Globus pallidus (tissue), 1 donor: ENCODE measurements around the gene PRELID2.
A peak's percentile ranks its signal among the peaks of the same experiment; 100 is the strongest.

ENCODE experiments used
- DNase-seq: peaks from one replicate; pipeline ENCODE4 v3.0.0-alpha.2; 2015; ENCODE audit warnings: low spot score

Gene PRELID2

DNA sequence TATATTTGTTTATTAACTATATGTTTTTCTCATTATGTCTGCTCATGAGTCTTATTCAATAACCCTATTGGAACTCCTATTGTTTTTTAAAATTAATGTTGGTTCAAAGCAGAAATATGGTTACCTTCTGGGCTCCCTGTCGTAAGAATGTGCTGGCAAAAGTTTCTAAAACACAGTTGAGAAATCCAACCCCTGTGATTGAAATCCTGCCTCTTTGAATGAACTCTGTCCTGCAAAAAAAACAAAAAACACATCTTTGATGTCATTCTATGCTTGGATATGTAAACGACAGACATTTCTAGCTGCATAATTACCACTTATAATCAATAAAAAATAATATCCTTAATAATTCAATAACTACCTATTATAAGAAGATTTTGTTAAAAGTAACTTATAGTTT is 38.8 kb downstream of the PRELID2 start:
- no peak for DNase-seq

DNA sequence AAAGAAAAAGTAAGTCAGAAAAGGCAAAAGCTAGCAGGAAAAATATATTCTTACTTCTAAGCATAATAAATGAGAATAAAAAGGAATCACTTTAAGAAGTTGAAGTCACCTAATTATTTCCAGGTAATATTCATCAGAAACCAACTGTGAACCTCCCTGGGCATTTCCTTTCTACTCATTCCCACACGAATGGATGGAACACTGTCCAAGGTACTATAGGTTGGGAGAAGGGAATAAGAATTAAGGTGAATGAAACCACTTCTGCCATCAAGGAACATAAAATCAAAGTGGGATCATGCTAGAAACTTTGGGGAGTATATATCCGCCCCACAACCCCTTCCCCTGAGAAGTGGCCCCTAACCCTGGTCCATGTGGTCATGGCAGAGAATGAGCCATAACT is 41.6 kb downstream of the PRELID2 start:
- no peak for DNase-seq

DNA sequence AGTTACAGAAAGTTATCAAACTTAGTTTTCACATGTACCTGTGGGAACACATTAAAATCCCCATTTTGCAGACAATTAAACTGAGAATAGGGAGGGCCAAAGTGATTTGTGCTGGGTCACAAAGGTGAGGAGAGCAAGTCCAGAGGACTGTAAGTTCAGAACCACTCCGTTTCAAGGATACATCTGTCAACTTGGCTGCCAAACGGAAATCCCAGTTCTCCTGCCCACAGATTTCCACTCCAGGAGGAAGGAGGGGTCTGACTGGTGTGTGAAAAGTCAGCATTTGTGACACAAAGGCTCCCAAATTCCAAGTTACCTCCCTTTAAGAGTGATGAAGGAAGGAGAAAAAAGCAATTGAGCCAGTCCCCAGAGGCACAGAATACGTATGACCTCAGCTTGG is 42.3 kb downstream of the PRELID2 start:
- DNase-seq = no peak

DNA sequence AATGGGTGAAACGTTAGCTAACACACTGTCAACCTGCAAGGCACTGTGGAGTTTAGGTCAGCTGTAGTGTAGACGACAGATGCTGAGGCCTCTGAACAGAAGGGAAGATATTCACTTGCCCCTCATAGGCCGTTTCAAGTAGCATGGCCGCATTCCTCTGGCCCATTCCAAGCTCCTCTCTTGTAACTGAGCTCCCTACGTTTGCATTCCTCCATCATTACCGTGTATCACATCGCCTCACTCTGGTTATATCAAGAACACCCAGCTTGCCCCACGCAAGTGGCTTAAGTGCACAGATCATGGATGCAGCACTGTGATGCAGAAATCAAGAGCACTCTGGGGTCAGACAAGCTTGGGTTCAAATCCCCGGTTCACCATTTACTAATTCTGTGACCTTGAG is 43.3 kb downstream of the PRELID2 start:
- DNase-seq = no peak

DNA sequence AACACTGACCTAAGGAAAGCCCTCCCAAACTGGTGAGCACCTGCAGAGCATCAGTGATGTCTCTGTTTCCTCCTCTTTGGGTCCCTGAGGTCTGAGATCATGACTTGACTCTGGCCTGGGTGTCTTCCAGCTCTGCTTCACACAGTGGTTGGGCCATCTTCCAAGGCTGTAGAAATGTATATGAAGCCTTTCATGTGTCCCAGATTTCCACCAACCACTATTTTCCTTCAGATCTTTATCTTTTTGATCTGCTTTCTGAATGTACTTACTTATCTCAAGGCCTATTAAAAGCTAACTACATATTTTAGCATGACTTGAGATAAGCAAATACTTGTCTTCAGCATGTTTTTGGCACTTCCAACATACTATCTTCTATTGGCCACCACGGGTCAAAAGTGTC is 47.1 kb downstream of the PRELID2 start:
- no peak for DNase-seq

DNA sequence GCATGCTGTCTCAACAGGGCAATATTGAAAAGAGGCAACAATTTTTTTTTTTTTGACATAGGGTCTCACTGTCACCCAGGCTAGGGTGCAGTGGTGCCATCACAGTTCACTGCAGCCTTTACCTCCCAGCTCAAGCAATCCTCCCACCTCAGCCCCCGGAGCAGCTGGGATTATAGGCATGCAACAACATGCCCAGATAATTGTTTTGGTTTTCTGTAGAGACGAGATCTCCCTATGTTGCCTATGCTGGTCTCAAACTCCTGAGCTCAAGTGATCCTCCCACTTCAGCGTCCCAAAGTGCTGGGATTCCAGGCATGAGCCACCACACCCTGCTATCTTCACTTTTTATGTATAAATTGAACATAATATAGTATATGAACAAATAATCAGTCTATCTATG is 47.6 kb downstream of the PRELID2 start:
- no peak for DNase-seq

DNA sequence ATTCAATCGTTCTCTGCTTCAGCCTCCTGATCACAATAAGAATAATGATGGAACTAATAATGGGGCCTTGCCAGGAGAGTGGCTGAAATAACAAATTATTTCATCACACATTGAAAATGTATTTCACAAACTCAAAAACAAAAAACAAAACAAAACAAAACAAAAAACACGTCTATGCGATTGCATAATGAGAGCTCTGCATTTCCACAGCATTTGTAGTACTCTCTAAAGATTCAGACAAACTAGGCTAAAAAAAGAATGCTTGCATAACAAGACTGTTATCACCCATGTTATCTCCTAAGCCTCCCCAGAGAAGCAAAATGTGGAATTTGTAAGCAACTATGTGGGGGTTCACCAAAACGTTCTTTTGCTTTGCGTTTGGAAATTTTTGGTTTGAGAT is 48.1 kb downstream of the PRELID2 start:
- no peak for DNase-seq

DNA sequence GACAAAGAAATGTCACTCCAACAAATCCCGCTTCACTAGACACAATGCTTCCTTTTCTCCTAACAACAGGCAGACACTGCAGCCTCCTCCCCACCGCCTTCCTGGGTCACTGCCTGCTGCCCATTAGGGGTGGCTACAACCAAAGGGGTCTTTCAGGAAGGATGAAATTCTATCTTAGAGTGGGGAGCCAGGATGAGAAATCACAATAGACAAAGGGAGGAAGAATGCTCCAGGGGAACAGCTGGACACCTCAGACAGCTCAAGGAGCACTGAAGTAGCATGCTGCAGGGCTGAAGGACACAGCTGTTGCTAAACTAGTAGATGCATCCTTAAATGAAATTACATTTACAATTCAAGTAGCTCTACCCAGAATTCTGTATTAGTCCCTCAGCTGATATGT is 54.2 kb downstream of the PRELID2 start:
- no peak for DNase-seq

DNA sequence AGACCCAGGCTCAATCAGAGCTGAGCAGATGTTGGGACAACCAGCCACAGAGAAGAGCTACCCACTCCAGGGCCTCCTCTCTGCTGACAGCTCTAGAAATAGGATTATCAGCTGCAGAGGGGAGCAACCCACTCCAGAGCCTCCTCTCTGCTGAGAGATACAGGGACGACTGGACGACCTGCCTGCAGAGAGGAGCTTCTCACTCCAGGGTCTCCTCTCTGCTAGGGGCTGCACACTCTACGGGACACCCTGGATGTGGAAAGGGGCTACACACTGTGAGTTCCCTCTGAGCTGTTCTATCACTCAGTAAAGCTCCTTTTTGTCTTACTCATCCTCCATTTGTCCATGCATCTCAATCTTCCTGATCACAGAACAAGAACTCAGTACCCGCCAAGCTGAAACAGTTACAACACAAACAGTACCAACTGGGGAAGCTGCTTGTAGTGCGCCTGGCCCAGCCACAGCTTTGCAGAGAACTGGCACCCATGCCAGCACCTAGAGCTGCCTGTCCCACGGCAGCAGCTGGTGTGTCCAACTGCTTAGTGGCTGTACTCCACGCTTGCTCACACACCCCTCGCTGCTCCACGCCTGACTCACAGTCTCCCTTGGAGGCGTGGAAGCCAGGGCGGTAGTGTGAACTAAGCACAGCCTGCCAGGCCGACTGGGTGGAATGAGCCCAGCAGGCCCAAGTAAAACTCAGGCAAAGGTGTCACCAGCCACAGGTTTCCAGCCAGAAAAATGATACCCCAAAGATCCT is 56.8 kb downstream of the PRELID2 start:
- no peak for DNase-seq

DNA sequence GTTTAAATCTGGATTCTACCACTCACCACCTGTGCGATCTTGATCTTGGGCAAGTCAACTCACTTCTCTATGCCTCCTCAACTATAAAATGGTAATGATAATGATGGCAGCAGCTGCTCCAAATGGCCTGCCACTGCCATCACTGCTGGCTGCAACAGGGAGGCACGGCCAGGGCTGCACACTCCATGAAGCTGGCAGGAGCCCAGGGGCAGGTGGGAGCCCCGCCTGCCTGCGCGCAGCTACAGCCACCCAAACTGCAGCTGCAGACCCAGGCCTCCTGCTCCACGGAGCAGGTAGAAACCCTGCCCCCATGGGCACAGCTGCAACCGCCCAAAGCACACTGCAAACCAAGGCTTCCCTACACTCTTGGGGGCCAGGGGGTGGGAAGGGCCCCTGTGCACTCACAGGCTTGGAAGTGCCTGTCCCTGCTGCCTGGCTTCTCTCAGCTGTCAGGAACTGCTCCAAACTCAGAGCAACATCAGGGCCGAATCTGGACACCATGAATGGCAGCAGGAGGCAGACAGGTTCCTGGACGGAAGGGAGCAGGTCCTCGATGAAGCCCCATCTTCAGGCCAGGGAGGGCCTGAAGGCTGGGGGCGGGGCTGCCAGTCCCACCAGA is 57.6 kb downstream of the PRELID2 start:
- DNase-seq = no peak

DNA sequence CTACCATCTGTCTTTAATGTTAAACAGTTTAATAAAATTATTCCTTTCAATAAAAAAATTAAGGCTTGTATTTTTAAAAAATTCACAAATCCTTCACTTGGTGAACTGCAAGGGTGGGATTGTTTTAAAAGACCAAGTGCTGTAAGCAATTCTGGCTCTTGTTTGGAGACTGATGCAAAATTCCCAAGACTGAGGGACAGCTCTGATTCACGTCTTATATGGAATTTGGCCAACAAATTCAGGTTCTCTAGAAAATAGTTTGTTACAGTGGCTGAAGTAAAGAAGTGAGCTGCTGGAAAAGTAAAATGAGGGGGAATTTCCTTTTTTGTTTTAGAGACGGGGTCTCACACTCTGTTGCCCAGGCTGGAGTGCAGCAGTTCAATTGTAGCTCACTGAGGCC is 58.3 kb downstream of the PRELID2 start:
- DNase-seq = no peak

DNA sequence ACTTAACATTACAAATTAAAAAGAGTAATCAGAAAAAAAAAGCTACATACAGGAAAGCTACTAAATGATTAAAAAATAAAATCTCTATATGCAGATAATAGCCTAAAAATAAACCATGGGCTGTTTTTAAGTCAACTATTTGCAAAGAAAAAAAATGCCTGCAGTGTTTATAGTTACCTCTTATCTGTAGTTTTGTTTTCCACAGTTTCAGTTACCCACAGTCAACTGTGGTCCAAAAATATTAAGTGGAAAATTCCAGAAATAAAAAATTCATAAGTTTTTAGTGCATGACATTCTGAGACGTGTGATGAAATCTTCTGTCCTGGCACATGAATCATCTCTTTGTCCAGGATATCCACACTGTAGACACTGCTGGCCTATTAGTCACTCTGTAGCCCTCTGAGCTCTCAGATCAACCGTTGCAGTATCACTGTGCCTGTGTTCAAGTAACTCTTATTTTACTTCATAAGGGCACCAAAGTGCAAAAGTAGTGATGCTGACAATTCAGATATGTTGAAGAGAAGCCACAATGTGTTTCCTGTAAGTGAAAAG is 59.2 kb downstream of the PRELID2 start:
- DNase-seq = peak; percentile 16

DNA sequence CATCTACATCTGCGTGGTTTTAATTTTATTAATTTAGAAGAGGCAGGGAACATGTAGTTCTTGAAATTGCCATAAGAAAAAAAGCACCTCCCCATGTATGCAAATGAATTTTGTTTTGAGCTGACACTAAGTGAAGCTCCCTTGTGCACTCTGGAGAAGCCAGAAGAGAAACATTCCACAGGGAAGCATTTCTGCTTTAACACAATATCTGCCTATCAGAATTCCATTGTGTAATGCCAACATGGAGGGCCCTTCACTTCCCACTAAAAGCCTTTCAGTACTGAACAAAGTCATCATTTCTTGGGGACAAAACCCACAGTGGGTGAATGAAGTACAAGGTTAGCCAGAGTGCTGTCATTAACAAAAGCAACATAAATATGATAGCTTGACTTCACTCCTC is 59.7 kb downstream of the PRELID2 start:
- DNase-seq = no peak

DNA sequence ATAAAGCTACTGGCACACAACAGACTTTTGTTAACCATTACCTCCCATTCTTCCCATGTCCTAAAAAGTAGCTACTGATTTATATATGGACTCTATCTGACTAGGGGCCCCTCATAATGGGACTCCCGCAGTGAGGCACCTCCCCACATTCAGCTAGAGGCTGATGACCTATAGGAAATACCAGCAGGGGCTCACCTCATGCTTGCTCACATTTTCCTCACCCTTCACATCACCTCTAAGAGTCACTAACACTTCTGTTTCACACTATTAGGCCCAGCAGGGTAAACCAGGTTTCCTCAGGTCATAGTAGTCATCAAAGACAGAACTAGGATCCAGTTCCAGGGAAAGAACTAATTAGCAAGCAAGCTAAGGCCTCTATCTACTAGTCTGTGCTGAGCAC is 60.7 kb downstream of the PRELID2 start:
- DNase-seq = no peak

DNA sequence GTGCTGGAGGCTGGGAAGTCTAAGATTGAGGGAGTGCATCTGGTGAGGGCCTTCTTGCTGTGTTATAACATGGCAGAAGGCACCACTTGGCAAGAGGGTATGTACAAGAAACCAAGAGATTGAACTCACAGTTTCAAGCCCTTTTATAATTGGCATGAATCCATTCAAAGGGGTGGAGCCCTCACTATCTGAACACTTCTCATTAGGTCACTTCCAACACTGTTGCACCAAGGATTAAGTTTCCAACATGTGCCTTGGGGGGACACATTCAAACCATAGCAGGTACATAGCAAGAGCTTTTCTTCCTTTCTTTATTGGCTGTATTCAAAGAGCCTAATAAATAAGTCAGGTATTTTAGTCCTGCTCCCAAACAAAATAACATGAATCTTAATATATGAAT is 62.7 kb downstream of the PRELID2 start:
- no peak for DNase-seq

DNA sequence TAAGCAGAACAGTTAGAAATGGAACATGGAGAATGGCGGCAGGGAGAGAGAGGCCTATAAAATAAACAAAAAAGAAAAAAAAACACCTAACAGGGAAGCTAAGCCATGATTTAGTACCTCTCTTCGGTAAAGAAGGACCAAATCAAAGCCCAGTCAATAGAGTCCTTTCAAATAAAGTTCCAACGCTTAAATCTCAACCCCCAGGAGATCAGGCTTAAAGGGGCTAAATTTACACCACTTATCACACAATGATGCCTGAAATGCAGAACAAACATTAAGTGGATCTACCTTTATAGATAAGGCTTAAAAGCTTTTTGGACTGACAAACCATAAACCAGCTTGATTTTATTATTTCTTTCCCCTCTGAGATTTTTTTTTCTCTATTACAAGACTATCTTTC is 66.3 kb downstream of the PRELID2 start:
- no peak for DNase-seq

DNA sequence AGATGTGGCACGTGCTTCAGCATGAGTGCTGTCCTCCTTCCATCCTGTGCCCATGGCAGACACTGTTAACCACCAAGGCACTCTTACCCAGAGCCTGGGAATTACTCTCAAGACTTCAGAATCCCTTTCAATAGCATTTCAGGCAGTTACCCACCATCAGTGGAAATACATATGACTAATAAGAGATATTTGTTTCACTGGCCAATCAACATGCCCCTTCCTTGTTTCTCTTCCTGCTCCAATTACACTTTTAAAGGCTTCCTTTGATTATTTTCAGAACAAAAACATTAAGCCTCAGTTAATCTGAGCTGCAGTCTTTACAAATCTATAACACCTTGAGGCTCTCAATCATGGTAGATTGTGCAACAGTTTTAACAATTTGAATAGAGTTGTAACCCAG is 70.8 kb downstream of the PRELID2 start:
- DNase-seq = no peak

DNA sequence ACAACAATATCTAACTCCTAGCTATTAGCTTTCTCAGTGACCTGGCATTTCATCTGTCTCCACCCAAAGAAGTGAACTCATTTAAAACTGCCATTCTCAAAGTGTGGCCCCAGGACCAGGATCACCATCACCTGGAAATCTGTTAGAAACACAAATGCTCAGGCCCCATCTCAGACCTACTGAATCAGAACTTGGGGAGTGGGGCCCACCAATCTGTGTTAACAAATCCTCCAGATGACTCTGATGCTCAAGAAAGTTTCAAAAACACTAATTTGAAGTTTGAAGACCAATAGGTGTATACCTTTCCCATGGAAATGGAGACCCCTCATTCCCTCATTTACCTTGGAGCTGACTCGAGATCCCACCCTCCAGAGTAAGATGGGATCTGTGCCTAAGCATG is 72.3 kb downstream of the PRELID2 start:
- no peak for DNase-seq

DNA sequence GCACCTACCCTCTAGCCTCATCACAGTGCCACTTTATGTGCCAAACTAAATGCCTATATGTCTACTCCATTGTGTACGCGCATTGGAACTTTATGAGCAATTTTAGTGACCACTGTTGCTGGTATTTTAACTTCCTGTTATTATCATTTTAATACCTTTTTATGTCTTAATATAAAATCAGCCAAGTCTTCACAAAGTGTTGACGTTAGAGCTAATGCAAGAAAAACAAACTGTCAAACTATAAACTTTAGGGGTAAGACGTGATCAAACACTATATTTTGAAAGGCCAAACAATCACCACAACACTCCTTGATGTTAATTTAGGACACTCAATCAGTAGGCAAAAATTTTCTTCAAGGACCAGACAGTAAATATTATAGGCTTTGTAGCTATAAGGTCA is 73.9 kb downstream of the PRELID2 start:
- DNase-seq = no peak

DNA sequence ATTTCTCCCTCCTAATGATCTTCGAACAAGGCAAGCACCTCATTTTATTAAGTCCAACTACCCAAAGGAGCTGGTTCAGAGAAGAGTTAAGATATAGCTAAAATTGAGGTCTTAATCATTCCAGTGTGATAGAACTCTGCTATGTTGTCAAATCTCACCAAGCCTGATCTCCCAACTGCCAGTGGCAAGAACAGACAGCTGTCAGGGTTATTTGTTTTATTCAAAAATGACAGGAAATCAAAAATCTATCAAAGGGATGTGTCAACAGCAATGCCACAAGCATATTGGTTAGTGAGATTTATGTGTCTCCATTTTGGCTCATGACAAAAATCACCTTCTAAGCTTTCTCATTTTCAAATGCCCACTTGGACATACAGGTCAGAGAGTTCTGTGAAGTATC is 74.5 kb downstream of the PRELID2 start:
- DNase-seq = no peak

DNA sequence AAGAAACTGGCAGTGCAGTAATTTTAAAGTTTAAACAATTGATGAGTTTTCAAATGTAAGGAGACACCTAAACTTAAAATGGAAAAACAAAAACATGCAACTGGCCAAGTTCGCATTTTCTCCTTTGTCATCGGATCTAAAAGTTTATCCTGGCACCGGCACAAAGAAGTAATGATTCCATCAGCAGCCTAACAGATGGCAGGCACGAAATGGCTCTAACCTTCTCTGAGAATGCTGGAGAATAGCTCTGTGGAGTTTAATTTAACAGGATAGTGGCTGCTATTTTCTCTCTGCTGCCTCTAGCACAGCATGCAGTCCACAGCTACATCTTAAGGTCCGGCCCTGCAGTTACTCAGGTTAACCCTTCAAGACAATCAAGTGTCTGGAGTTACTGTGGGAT is 82.2 kb downstream of the PRELID2 start:
- no peak for DNase-seq

DNA sequence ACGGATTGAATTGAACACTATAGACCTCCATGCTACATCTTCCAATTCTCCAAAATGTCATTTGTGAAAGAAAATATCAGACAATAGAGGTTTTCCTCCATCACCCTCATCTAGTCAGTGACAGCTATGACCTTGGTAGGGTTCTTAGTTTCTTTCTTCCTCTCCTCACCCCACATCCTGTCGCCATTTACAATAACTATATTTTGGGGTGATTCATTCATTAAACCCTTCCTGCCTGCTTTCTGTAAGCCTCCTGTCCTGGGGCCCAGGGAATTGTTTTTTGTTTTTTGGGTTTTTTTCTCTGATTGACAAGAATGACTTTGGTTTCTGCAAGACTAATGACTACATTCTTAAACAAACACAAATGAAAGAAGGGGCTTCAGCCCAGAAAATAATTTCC is 82.6 kb downstream of the PRELID2 start:
- no peak for DNase-seq

DNA sequence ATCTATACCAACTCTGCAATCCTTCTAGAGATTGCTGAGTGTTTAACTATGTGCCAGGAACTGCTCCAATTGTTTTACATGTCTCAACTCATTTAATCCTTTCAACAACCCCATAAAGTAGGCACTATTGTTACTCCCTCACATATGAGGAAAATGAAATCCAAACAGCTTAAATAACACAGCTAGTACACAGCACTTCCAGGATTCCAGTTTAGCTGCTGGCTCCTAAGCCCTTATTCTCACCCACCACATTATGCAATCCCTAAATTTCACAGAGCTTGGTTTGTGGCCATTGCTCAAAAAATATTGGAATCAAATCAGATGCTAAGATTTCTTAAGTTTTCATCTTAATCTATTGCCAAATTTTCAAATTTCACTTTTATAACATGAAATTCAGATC is 84.9 kb downstream of the PRELID2 start:
- DNase-seq = no peak
